Endothelial cell of umbilical vein (primary cell): ENCODE results near the gene HAUS7.

Experiments
- CTCF ChIP-seq, 2 donors: IDR thresholded peaks; 1 replicate in 1 of 2; 2 replicates in 1 of 2; pipeline ENCODE4 v1.5.1; 2011; ENCODE audit warnings: low read length in 2 of 2, mild to moderate bottlenecking in 2 of 2, moderate library complexity in 2 of 2, control low read depth in 1 of 2, inconsistent platforms in 1 of 2, low read depth in 1 of 2; ENCODE audit not compliant: insufficient read depth in 1 of 2; ENCODE audit errors: extremely low read depth in 1 of 2
- EZH2 ChIP-seq: IDR thresholded peaks from 2 replicates; pipeline ENCODE4 v1.6.1; 2012; ENCODE audit warnings: borderline replicate concordance, low read depth, mild to moderate bottlenecking, moderate library complexity, low read length, inconsistent platforms; ENCODE audit not compliant: severe bottlenecking
- GATA2 ChIP-seq: IDR thresholded peaks from 2 replicates; pipeline ENCODE4 v1.7.0; 2011; ENCODE audit warnings: low read depth, mild to moderate bottlenecking, moderate library complexity, mixed read lengths, low read length; ENCODE audit not compliant: insufficient read length, insufficient read depth
- JUN ChIP-seq: IDR thresholded peaks from 2 replicates; pipeline ENCODE4 v1.6.1; 2011; ENCODE audit warnings: borderline replicate concordance, low read depth; ENCODE audit not compliant: insufficient read length, insufficient read depth
- MAX ChIP-seq: IDR thresholded peaks from 2 replicates; pipeline ENCODE4 v1.6.1; 2011; ENCODE audit not compliant: insufficient read depth, insufficient read length
- POLR2A ChIP-seq: IDR thresholded peaks from 2 replicates; pipeline ENCODE4 v1.6.1; 2012; ENCODE audit warnings: low read depth, mild to moderate bottlenecking, control low read depth, low read length
- POLR2AphosphoS5 ChIP-seq: IDR thresholded peaks from 2 replicates; pipeline ENCODE4 v1.6.1; 2012; ENCODE audit warnings: low read depth, mild to moderate bottlenecking, control low read depth, low read length, moderate library complexity; ENCODE audit not compliant: insufficient read depth

DNA sequence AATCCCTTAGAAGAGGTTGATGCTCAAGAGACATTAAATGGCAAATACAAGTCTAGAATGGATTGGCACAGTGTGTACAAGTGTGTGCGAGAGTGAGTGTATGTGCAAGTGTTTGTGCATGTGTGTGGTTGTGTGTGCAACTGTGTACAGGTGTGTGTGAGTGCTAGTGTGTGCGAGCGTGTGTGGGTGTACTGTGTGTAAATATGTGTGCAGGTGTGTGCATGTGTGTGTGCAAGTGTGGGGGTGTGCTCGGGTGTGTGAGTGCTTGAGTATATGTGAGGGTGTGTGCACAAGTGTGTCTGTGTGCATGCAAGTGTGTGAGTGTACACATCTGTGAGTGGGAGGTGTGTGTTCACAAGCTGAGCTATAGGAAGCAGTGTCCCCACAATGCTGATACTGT, 30.4 kb downstream of the HAUS7 start:
- no peak for TF ChIP-seq EZH2
- no peak for TF ChIP-seq CTCF (IDR thresholded peaks at IDR 0.05; ENCODE audit: extremely low read depth in 1 of 2, insufficient read depth in 1 of 2, low read depth in 1 of 2, low read length in 2 of 2)
- TF ChIP-seq POLR2A: no peak
- no peak for TF ChIP-seq POLR2AphosphoS5
- TF ChIP-seq MAX: no peak
- no peak for TF ChIP-seq JUN
- no peak for TF ChIP-seq GATA2
